ENCODE results near the gene YOD1. TPM values are rescaled to one million over a fixed set of nuclear protein-coding genes. Genes with fewer than 3 reads are reported as not detected.

YOD1 gene
- total and polyA plus RNA-seq, 10 of the 15 experiments (the other 5 are each of a cell fraction or from before 2014, with no cell fraction given) = 2.1 to 7.9 (median 5.0) TPM

GRCh38 chr1:207084701-207085180 lies 33.7 kb upstream of the YOD1 start (continued):
- TF ChIP-seq ASH2L (IDR thresholded peaks at IDR 0.05; ENCODE audit: borderline replicate concordance, low read depth) (no peak), TARDBP (IDR thresholded peaks at IDR 0.05; ENCODE audit: borderline replicate concordance) (no peak), RCOR1 (conservative IDR thresholded peaks at IDR 0.05; ENCODE audit: low read depth, low read length) (no peak), ZNF217 (IDR thresholded peaks at IDR 0.05) (no peak), USF1 (IDR thresholded peaks at IDR 0.05; ENCODE audit: borderline replicate concordance, extremely low read length, insufficient read depth, low read depth, low read length) (no peak), MTA2 (IDR thresholded peaks at IDR 0.05; ENCODE audit: low read depth) (peak; percentile 19; the same call in 1 of the 2 replicates), ATF7 (IDR thresholded peaks at IDR 0.05; ENCODE audit: low read depth) (no peak), CUX1 (IDR thresholded peaks at IDR 0.05; ENCODE audit: insufficient replicate concordance, low read depth, low read length) (no peak), SMC3 (IDR thresholded peaks at IDR 0.05; ENCODE audit: borderline replicate concordance, low read length) (peak; percentile 90), CHD1 (IDR thresholded peaks at IDR 0.05; ENCODE audit: low read depth, low read length) (no peak), MLLT1 (IDR thresholded peaks at IDR 0.05) (peak; percentile 54; the same call in 1 of the 2 replicates), ZBTB33 (IDR thresholded peaks at IDR 0.05) (no peak), POLR2AphosphoS2 (IDR thresholded peaks at IDR 0.05; ENCODE audit: low read depth, low read length) (no peak), JUND (IDR thresholded peaks at IDR 0.05; ENCODE audit: low read depth, low read length) (no peak), SUPT20H (IDR thresholded peaks at IDR 0.05; ENCODE audit: borderline replicate concordance, control insufficient read depth, low read depth, low read length) (no peak), JUNB (IDR thresholded peaks at IDR 0.05) (no peak), SP1 (IDR thresholded peaks at IDR 0.05; ENCODE audit: low read depth, low read length) (no peak), CBX5 (IDR thresholded peaks at IDR 0.05; ENCODE audit: low read depth) (no peak), POLR2A (IDR thresholded peaks at IDR 0.05; ENCODE audit: low read depth, low read length) (no peak), GABPA (IDR thresholded peaks at IDR 0.05; ENCODE audit: low read depth) (no peak), RUNX3 (IDR thresholded peaks at IDR 0.05; ENCODE audit: low read length) (peak; percentile 91), ZSCAN29 (IDR thresholded peaks at IDR 0.05) (no peak), WRNIP1 (IDR thresholded peaks at IDR 0.05; ENCODE audit: borderline replicate concordance, low read depth, low read length) (no peak), PML (IDR thresholded peaks at IDR 0.05; ENCODE audit: low read length) (no peak), YBX1 (IDR thresholded peaks at IDR 0.05) (no peak)
